ENCODE results near the gene SRPX2. TPM values are rescaled to one million over a fixed set of nuclear protein-coding genes. Genes with fewer than 3 reads are reported as not detected.

Gene SRPX2
- total and polyA plus RNA-seq, 5 donors: 2.5 to 27.6 (median 4.1) TPM

- ATAC-seq (no peak), DNase-seq (no peak)
- 75% methylated on average over 5 of the region's 5 CpGs for WGBS
- intact Hi-C loops (cut with DNase I): no loop called here
- H3K9me3 ChIP-seq (ENCODE audit: control insufficient read depth, low read length): no peaks in the 10 kb centered on the region
- H3K4me1 ChIP-seq (ENCODE audit: control insufficient read depth, insufficient read depth, low read length): no peaks in the 10 kb centered on the region
- H3K27ac ChIP-seq (ENCODE audit: low read length): no peak overlapping the region
- no peak overlapping the region for H3K4me3 ChIP-seq (ENCODE audit: low read length)
- no peaks in the 10 kb centered on the region for H3K27me3 ChIP-seq (ENCODE audit: control insufficient read depth, insufficient read depth)
Observed at GRCh38 chrX:100625985-100626491, 18.0 kb upstream of the SRPX2 start.

GRCh38 chrX:100635040-100635439, 9.0 kb upstream of the SRPX2 start:
- Histone ChIP-seq H3K4me1 (ENCODE audit: control insufficient read depth, insufficient read depth, low read length) (no peaks in the 10 kb centered on the region), H3K27ac (ENCODE audit: low read length) (no peak overlapping the region), H3K9me3 (ENCODE audit: control insufficient read depth, low read length) (no peaks in the 10 kb centered on the region), H3K4me3 (ENCODE audit: low read length) (no peak overlapping the region), H3K27me3 (ENCODE audit: control insufficient read depth, insufficient read depth) (no peaks in the 10 kb centered on the region)
- WGBS: 66% methylated on average over 5 of the region's 5 CpGs
- no peak for ATAC-seq
- no peak for DNase-seq
- intact Hi-C loops (cut with DNase I): no loop called here

- 19% methylated on average over 8 of the region's 8 CpGs for WGBS
- Histone ChIP-seq H3K9me3 (ENCODE audit: control insufficient read depth, low read length) (no peaks in the 10 kb centered on the region), H3K27ac (ENCODE audit: low read length) (peak overlapping the region; percentile 30), H3K4me3 (ENCODE audit: low read length) (peak overlapping the region; percentile 91), H3K27me3 (ENCODE audit: control insufficient read depth, insufficient read depth) (no peaks in the 10 kb centered on the region), H3K4me1 (ENCODE audit: control insufficient read depth, insufficient read depth, low read length) (no peaks in the 10 kb centered on the region)
- peak; percentile 26 to 51 for ATAC-seq
- no peak for DNase-seq
- intact Hi-C loops (cut with DNase I): no loop called here
Observed at GRCh38 chrX:100635989-100636320, 8.0 kb upstream of the SRPX2 start.

GRCh38 chrX:100636321-100636991, 7.5 kb upstream of the SRPX2 start, which contains the start of gene TSPAN6:
Gene TSPAN6 (minus strand): TSS chrX:100636806. CDS start chrX:100636694, 112 bp downstream.
- no peaks in the 10 kb centered on the region for H3K9me3 ChIP-seq (ENCODE audit: control insufficient read depth, low read length)
- intact Hi-C loops (cut with DNase I): no loop called here
- H3K4me3 ChIP-seq (ENCODE audit: low read length): peak within 1 kb of the TSS; percentile 91
- DNase-seq (peak; percentile 80 to 90 (median 90)), ATAC-seq (peak; percentile 99)
- H3K27ac ChIP-seq (ENCODE audit: low read length): peak within 1 kb of the TSS; percentile 30
- whole genome bisulfite sequencing: 2% methylated on average over 51 of the region's 51 CpGs
- no peaks in the 10 kb centered on the region for H3K4me1 ChIP-seq (ENCODE audit: control insufficient read depth, insufficient read depth, low read length)
- H3K27me3 ChIP-seq (ENCODE audit: control insufficient read depth, insufficient read depth): no peaks in the 10 kb centered on the region

GRCh38 chrX:100642290-100642689, 1.7 kb upstream of the SRPX2 start:
- WGBS: 65% methylated on average over 3 of the region's 3 CpGs
- Histone ChIP-seq H3K27me3 (ENCODE audit: control insufficient read depth, insufficient read depth) (no peaks in the 10 kb centered on the region), H3K4me1 (ENCODE audit: control insufficient read depth, insufficient read depth, low read length) (peaks cover 1% of the 10 kb centered on the region), H3K27ac (ENCODE audit: low read length) (no peak overlapping the region), H3K4me3 (ENCODE audit: low read length) (no peak overlapping the region), H3K9me3 (ENCODE audit: control insufficient read depth, low read length) (no peaks in the 10 kb centered on the region)
- DNase-seq (no peak), ATAC-seq (no peak)
- intact Hi-C loops (cut with DNase I): no loop called here

GRCh38 chrX:100643212-100643611, 787 bp upstream of the SRPX2 start:
- Histone ChIP-seq H3K9me3 (ENCODE audit: control insufficient read depth, low read length) (no peaks in the 10 kb centered on the region), H3K27me3 (ENCODE audit: control insufficient read depth, insufficient read depth) (no peaks in the 10 kb centered on the region), H3K27ac (ENCODE audit: low read length) (no peak overlapping the region), H3K4me3 (ENCODE audit: low read length) (no peak overlapping the region), H3K4me1 (ENCODE audit: control insufficient read depth, insufficient read depth, low read length) (peaks cover 1% of the 10 kb centered on the region)
- DNase-seq (no peak), ATAC-seq (no peak)
- WGBS: 93% methylated on average over 11 of the region's 11 CpGs
- intact Hi-C loops (cut with DNase I): no loop called here

GRCh38 chrX:100645106-100645505, 1.1 kb downstream of the SRPX2 start:
- Histone ChIP-seq H3K4me3 (ENCODE audit: low read length) (peak overlapping the region; percentile 41), H3K9me3 (ENCODE audit: control insufficient read depth, low read length) (no peaks in the 10 kb centered on the region), H3K27me3 (ENCODE audit: control insufficient read depth, insufficient read depth) (no peaks in the 10 kb centered on the region), H3K4me1 (ENCODE audit: control insufficient read depth, insufficient read depth, low read length) (peaks cover 1% of the 10 kb centered on the region), H3K27ac (ENCODE audit: low read length) (no peak overlapping the region)
- 61% methylated on average over 4 of the region's 4 CpGs for WGBS
- no peak for ATAC-seq
- intact Hi-C loops (cut with DNase I): no loop called here
- no peak for DNase-seq

GRCh38 chrX:100647095-100647494, 3.1 kb downstream of the SRPX2 start:
- DNase-seq (peak in 1 of 3 donors; percentile 49), ATAC-seq (no peak)
- H3K27ac ChIP-seq (ENCODE audit: low read length): peak overlapping the region; percentile 45

GRCh38 chrX:100647739-100648138, 3.7 kb downstream of the SRPX2 start:
- no peak for ATAC-seq
- Histone ChIP-seq H3K9me3 (ENCODE audit: control insufficient read depth, low read length) (no peaks in the 10 kb centered on the region), H3K4me3 (ENCODE audit: low read length) (no peak overlapping the region), H3K27ac (ENCODE audit: low read length) (peak overlapping the region; percentile 23), H3K4me1 (ENCODE audit: control insufficient read depth, insufficient read depth, low read length) (peaks cover 5% of the 10 kb centered on the region), H3K27me3 (ENCODE audit: control insufficient read depth, insufficient read depth) (no peaks in the 10 kb centered on the region)
- intact Hi-C loops (cut with DNase I): no loop called here
- 95% methylated on average over 2 of the region's 2 CpGs for WGBS
- DNase-seq: no peak

More at GRCh38 chrX:100647095-100647494, 3.1 kb downstream of the SRPX2 start:
- H3K4me3 ChIP-seq (ENCODE audit: low read length): no peak overlapping the region
- 8% methylated on average over 1 of the region's 1 CpG for WGBS
- H3K4me1 ChIP-seq (ENCODE audit: control insufficient read depth, insufficient read depth, low read length): peaks cover 5% of the 10 kb centered on the region
- intact Hi-C loops (cut with DNase I): no loop called here
- H3K9me3 ChIP-seq (ENCODE audit: control insufficient read depth, low read length): no peaks in the 10 kb centered on the region
- H3K27me3 ChIP-seq (ENCODE audit: control insufficient read depth, insufficient read depth): no peaks in the 10 kb centered on the region

GRCh38 chrX:100648458-100649417, 4.7 kb downstream of the SRPX2 start:
- ATAC-seq (peak in 1 of 2 donors; percentile 28), DNase-seq (no peak)
- no peak overlapping the region for H3K4me3 ChIP-seq (ENCODE audit: low read length)
- intact Hi-C loops (cut with DNase I): no loop called here
- 62% methylated on average over 8 of the region's 8 CpGs for WGBS
- no peaks in the 10 kb centered on the region for H3K27me3 ChIP-seq (ENCODE audit: control insufficient read depth, insufficient read depth)
- H3K27ac ChIP-seq (ENCODE audit: low read length): peak overlapping the region; percentile 78
- H3K9me3 ChIP-seq (ENCODE audit: control insufficient read depth, low read length): no peaks in the 10 kb centered on the region
- peaks cover 5% of the 10 kb centered on the region for H3K4me1 ChIP-seq (ENCODE audit: control insufficient read depth, insufficient read depth, low read length)
